Stimulated activated CD8-positive, alpha-beta memory T cell treated with anti-CD3 and anti-CD28 coated beads, Interleukin-12 subunit alpha, Interleukin-12 subunit beta, amount 100 ng/mL, for 4 hours (primary cell): Measurements from ENCODE around the gene BRIP1.
"Not testable (repeated sequence)": the region's sequence is repeated elsewhere in the genome, so short reads cannot be mapped to it uniquely, and the experiment has no call there.

Source experiments
- DNase-seq: peaks from one replicate; pipeline ENCODE4 v3.0.0-alpha.2; 2020; ENCODE audit warnings: low read depth

Gene BRIP1

GRCh38 chr17:61799812-61800484 is 63.4 kb downstream of the BRIP1 start:
- DNase-seq, result no peak

GRCh38 chr17:61797283-61797682 is 66.0 kb downstream of the BRIP1 start:
- no peak for DNase-seq

- no peak for DNase-seq
Measured at GRCh38 chr17:61795546-61795945, 67.8 kb downstream of the BRIP1 start.

GRCh38 chr17:61794792-61795191 is 68.5 kb downstream of the BRIP1 start:
- no peak for DNase-seq

GRCh38 chr17:61794242-61794641 is 69.1 kb downstream of the BRIP1 start:
- no peak for DNase-seq

GRCh38 chr17:61793565-61793964 is 69.8 kb downstream of the BRIP1 start:
- DNase-seq, result no peak

- DNase-seq, result no peak
Measured at GRCh38 chr17:61789872-61790271, 73.5 kb downstream of the BRIP1 start.

GRCh38 chr17:61786088-61786487 is 77.2 kb downstream of the BRIP1 start:
- DNase-seq, result no peak

GRCh38 chr17:61784510-61784909 is 78.8 kb downstream of the BRIP1 start:
- no peak for DNase-seq

GRCh38 chr17:61783556-61784304 is 79.6 kb downstream of the BRIP1 start:
- DNase-seq, result no peak

GRCh38 chr17:61783120-61783519 is 80.2 kb downstream of the BRIP1 start:
- no peak for DNase-seq

- no peak for DNase-seq
Measured at GRCh38 chr17:61782683-61783082, 80.6 kb downstream of the BRIP1 start.

- no peak for DNase-seq
Measured at GRCh38 chr17:61775364-61775763, 88.0 kb downstream of the BRIP1 start.

- DNase-seq, result no peak
Measured at GRCh38 chr17:61774724-61775123, 88.6 kb downstream of the BRIP1 start.

GRCh38 chr17:61774087-61774486 is 89.2 kb downstream of the BRIP1 start:
- not testable (repeated sequence) for DNase-seq

- DNase-seq, result no peak
Measured at GRCh38 chr17:61770752-61771533, 92.4 kb downstream of the BRIP1 start.

GRCh38 chr17:61770043-61770442 is 93.3 kb downstream of the BRIP1 start:
- DNase-seq, result no peak

GRCh38 chr17:61768405-61768804 is 94.9 kb downstream of the BRIP1 start:
- no peak for DNase-seq

GRCh38 chr17:61766520-61766919 is 96.8 kb downstream of the BRIP1 start:
- DNase-seq, result no peak

GRCh38 chr17:61764846-61765245 is 98.5 kb downstream of the BRIP1 start:
- no peak for DNase-seq

GRCh38 chr17:61761827-61762226 is 101.5 kb downstream of the BRIP1 start:
- DNase-seq, result no peak

- no peak for DNase-seq
Measured at GRCh38 chr17:61759362-61759761, 104.0 kb downstream of the BRIP1 start.

GRCh38 chr17:61758430-61758829 is 104.9 kb downstream of the BRIP1 start:
- DNase-seq, result no peak
